Adipocyte (in vitro differentiated cells): ENCODE data around the gene VPS35L.

ENCODE experiments used
- DNase-seq: peaks from one replicate; pipeline ENCODE4 v3.0.0-alpha.2; 2015; ENCODE audit warnings: low read depth
- H3K27me3 ChIP-seq: replicated peaks from 2 replicates; pipeline ENCODE4 v1.7.0; 2013; ENCODE audit warnings: mild to moderate bottlenecking, low read length, moderate library complexity; ENCODE audit not compliant: control insufficient read depth, insufficient read depth
- H3K36me3 ChIP-seq: 2 replicates; pipeline ENCODE4 v1.7.0; 2013; ENCODE audit warnings: low read length, mild to moderate bottlenecking, moderate library complexity; ENCODE audit not compliant: control insufficient read depth, insufficient read depth, severe bottlenecking
- H3K4me1 ChIP-seq: 2 replicates; pipeline ENCODE4 v1.7.0; 2013; ENCODE audit warnings: mild to moderate bottlenecking, low read length, moderate library complexity; ENCODE audit not compliant: control insufficient read depth, insufficient read depth
- H3K4me3 ChIP-seq: 2 replicates; pipeline ENCODE4 v1.7.0; 2013; ENCODE audit warnings: mild to moderate bottlenecking, low read length, moderate library complexity
- H3K9ac ChIP-seq: 2 replicates; pipeline ENCODE4 v1.7.0; 2013; ENCODE audit warnings: mild to moderate bottlenecking, low read length, moderate library complexity
- H3K9me3 ChIP-seq: 2 replicates; pipeline ENCODE4 v1.7.0; 2013; ENCODE audit warnings: mild to moderate bottlenecking, low read length, moderate library complexity; ENCODE audit not compliant: control insufficient read depth

VPS35L gene

GRCh38 chr16:19680881-19681340, 125.4 kb downstream of the VPS35L start:
- no peak for DNase-seq
- H3K9me3 ChIP-seq: no peaks in the 10 kb centered on the region
- peaks cover 8% of the 10 kb centered on the region for H3K4me1 ChIP-seq
- H3K9ac ChIP-seq: no peak overlapping the region
- no peaks in the 10 kb centered on the region for H3K27me3 ChIP-seq
- no peak overlapping the region for H3K4me3 ChIP-seq
- H3K36me3 ChIP-seq: peaks cover 31% of the 10 kb centered on the region

DNA sequence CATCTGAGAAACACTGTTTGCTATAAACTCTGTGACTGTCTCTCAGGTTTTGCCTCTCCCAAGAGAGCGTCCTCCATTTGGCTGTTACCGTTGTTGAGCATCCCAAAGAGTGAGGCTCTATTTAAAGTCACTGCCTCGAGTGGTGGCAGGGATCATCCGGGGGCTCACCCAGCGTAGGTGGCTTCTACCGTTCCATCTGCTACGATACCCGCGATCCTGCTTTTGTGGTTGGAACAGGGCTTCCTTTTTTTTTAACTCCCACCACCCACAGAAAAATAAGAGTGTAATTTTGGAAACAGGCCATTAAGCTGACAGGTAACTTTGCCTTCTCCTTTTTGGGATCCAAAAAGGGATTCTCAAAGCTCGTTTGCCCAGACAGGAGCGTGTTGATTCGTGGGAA, 126.1 kb downstream of the VPS35L start:
- DNase-seq: no peak

DNA sequence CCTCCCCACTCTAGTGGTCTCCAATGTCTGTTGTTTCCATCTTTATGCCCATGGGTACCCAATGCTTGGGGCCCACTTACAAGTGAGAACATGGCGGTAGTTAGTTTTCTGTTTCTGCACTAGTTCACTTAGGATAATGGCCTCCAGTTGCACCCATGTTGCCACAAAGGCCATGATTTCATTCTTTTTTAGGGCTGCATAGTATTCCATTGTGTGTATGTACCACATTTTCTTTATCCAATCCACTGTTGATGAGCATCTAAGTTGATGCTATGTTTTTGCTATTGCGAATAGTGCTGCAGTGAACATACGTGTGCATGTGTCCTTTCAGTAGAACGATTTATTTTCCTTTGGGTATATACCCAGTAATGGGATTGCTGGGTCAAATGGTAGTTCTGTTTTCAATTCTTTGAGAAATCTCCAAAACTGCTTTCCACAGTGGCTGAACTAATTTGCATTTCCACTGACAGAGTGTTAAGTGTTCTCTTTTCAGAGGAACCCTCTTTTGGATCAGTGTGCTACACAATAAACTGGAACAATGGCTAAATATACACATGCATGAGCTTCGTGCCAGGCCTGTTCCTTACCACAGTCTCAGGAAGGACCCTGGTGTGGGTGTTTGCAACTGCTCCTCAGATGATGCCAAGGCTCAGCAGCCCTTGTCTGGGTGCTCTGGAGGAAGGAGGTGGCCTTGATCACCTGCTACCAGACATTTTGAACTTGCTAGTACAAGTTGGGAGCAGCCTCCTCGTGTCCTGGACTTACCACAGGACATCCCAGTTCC, 128.1 kb downstream of the VPS35L start:
- H3K36me3 ChIP-seq: peaks cover 46% of the 10 kb centered on the region
- no peak overlapping the region for H3K9ac ChIP-seq
- no peaks in the 10 kb centered on the region for H3K9me3 ChIP-seq
- H3K27me3 ChIP-seq: no peaks in the 10 kb centered on the region
- peaks cover 7% of the 10 kb centered on the region for H3K4me1 ChIP-seq
- no peak overlapping the region for H3K4me3 ChIP-seq
- DNase-seq: no peak

More for the DNA sequence above, 126.1 kb downstream of the VPS35L start:
- no peaks in the 10 kb centered on the region for H3K27me3 ChIP-seq
- no peaks in the 10 kb centered on the region for H3K9me3 ChIP-seq
- H3K9ac ChIP-seq: no peak overlapping the region
- H3K4me1 ChIP-seq: peaks cover 8% of the 10 kb centered on the region
- no peak overlapping the region for H3K4me3 ChIP-seq
- peaks cover 35% of the 10 kb centered on the region for H3K36me3 ChIP-seq

- Histone ChIP-seq H3K9me3 (no peaks in the 10 kb centered on the region), H3K4me3 (no peak overlapping the region), H3K27me3 (no peaks in the 10 kb centered on the region), H3K9ac (no peak overlapping the region), H3K36me3 (peaks cover 48% of the 10 kb centered on the region), H3K4me1 (peaks cover 8% of the 10 kb centered on the region)
- DNase-seq: no peak
Measured at GRCh38 chr16:19685176-19685575, 129.7 kb downstream of the VPS35L start.

DNA sequence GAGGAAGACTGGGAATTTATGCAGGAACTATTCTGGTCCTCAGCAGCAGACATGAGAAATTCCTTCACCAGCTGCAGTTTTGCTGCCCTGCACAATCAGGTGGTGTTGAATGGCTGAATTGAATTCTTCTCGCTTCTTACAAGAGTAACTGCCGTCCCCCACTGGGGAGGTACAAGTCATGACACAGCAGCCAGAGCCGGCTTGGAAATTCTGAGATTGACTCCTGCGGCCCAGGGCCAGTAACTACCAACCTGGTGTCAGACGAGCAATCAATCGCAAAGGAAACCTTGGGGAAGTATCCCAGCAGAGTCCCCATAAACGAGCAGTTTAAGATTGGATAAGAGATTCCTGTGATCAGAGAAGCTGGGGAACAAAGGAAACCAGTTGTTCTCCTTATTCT, 131.8 kb downstream of the VPS35L start:
- DNase-seq: no peak
- Histone ChIP-seq H3K4me1 (peaks cover 5% of the 10 kb centered on the region), H3K9ac (no peak overlapping the region), H3K27me3 (no peaks in the 10 kb centered on the region), H3K9me3 (no peaks in the 10 kb centered on the region), H3K36me3 (peaks cover 51% of the 10 kb centered on the region), H3K4me3 (no peak overlapping the region)

- Histone ChIP-seq H3K4me3 (no peak overlapping the region), H3K4me1 (peaks cover 5% of the 10 kb centered on the region), H3K9ac (no peak overlapping the region), H3K27me3 (no peaks in the 10 kb centered on the region), H3K9me3 (no peaks in the 10 kb centered on the region), H3K36me3 (peaks cover 42% of the 10 kb centered on the region)
- no peak for DNase-seq
Measured at GRCh38 chr16:19688396-19689024, 133.0 kb downstream of the VPS35L start.

- H3K27me3 ChIP-seq: no peaks in the 10 kb centered on the region
- DNase-seq: no peak
- peaks cover 33% of the 10 kb centered on the region for H3K36me3 ChIP-seq
- H3K9me3 ChIP-seq: no peaks in the 10 kb centered on the region
- H3K9ac ChIP-seq: no peak overlapping the region
- H3K4me1 ChIP-seq: peaks cover 5% of the 10 kb centered on the region
- H3K4me3 ChIP-seq: no peak overlapping the region
Measured at GRCh38 chr16:19689342-19689741, 133.8 kb downstream of the VPS35L start.

DNA sequence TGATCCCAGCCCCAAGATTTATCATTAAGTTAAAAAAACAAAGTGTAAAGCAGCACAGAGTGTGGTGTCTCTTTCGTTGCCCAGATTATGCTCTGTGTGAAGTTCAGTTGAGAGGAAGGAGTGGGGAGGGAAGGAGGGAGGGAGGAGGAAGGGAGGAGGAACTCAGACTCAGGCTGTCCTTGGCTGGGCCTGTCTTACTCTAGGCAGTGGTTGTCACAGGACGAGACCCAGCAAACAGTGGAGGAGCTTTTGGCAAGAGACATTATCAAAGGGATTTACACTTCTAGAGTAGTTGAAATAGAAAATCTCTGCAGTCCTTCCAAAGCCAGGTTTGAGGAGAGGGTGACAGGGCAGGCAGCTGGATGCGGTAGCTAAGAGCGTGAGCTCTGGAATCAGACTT, 134.7 kb downstream of the VPS35L start:
- peaks cover 5% of the 10 kb centered on the region for H3K4me1 ChIP-seq
- no peaks in the 10 kb centered on the region for H3K9me3 ChIP-seq
- H3K36me3 ChIP-seq: peaks cover 25% of the 10 kb centered on the region
- H3K4me3 ChIP-seq: no peak overlapping the region
- no peak overlapping the region for H3K9ac ChIP-seq
- DNase-seq: no peak
- H3K27me3 ChIP-seq: no peaks in the 10 kb centered on the region

DNA sequence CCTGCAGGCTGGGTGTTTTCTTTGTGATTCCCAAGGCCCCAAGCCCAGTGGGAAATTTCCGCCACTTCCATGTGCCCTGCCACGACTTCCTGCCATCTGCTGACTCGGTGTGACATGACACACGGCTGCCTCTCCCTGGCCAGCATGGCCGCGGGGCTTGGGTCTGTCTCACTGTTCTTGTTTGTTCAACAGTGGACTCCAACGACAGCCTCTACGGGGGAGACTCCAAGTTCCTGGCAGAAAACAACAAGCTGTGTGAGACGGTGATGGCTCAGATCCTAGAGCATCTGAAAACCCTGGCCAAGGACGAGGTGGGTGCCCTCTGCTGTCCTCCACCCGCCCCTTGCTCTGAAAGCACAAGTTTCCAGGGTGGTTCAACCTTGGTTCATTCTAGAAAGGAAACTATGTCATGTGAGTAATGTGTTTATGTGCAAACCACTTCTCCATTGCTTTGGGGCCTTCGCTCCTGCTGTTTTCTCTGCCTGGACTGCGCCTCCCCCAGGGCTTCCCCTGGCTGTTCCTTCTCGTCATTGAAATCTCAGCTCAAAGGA, 135.7 kb downstream of the VPS35L start:
- peaks cover 20% of the 10 kb centered on the region for H3K36me3 ChIP-seq
- peaks cover 8% of the 10 kb centered on the region for H3K4me1 ChIP-seq
- H3K9me3 ChIP-seq: no peaks in the 10 kb centered on the region
- DNase-seq: no peak
- no peak overlapping the region for H3K4me3 ChIP-seq
- H3K9ac ChIP-seq: no peak overlapping the region
- H3K27me3 ChIP-seq: no peaks in the 10 kb centered on the region

- Histone ChIP-seq H3K36me3 (peaks cover 3% of the 10 kb centered on the region), H3K4me3 (no peak overlapping the region), H3K27me3 (no peaks in the 10 kb centered on the region), H3K9ac (no peak overlapping the region), H3K4me1 (peaks cover 38% of the 10 kb centered on the region), H3K9me3 (no peaks in the 10 kb centered on the region)
- no peak for DNase-seq
Measured at GRCh38 chr16:19694989-19695388, 139.5 kb downstream of the VPS35L start.

DNA sequence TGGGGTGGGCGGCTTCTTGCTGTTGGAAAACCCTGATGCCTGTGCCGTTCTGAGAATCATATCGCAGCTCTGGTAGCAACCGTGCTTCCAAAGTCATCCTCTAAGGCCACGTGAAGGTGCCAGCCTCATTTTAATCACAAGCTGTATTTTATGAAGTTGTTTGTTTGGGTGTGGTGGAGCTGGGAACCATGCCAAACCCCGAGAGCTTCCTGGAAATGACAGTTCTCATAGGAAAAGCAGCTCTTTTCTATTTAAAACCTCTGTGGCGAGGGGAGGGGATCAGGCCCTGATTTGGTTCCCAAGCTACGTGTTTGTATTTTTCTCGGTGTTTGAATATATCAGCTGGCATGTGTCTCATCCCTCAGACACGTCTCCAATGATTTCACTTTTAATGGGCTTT, 140.8 kb downstream of the VPS35L start:
- DNase-seq: peak; percentile 68
- Histone ChIP-seq H3K9me3 (no peaks in the 10 kb centered on the region), H3K4me1 (peaks cover 48% of the 10 kb centered on the region), H3K4me3 (no peak overlapping the region), H3K9ac (peak overlapping the region; percentile 57), H3K36me3 (peaks cover 3% of the 10 kb centered on the region), H3K27me3 (no peaks in the 10 kb centered on the region)
